Fibroblast of skin of right quadriceps (primary cell): ENCODE data around the gene ANKRD40.
"Not testable (repeated sequence)": the region's sequence is repeated elsewhere in the genome, so short reads cannot be mapped to it uniquely, and the experiment has no call there.

Source experiments
- DNase-seq: peaks from one replicate; pipeline ENCODE4 v3.0.0-alpha.2; 2013

Gene ANKRD40

GRCh38 chr17:50685334-50685665 lies 22.4 kb downstream of the ANKRD40 start:
- no peak for DNase-seq

DNA sequence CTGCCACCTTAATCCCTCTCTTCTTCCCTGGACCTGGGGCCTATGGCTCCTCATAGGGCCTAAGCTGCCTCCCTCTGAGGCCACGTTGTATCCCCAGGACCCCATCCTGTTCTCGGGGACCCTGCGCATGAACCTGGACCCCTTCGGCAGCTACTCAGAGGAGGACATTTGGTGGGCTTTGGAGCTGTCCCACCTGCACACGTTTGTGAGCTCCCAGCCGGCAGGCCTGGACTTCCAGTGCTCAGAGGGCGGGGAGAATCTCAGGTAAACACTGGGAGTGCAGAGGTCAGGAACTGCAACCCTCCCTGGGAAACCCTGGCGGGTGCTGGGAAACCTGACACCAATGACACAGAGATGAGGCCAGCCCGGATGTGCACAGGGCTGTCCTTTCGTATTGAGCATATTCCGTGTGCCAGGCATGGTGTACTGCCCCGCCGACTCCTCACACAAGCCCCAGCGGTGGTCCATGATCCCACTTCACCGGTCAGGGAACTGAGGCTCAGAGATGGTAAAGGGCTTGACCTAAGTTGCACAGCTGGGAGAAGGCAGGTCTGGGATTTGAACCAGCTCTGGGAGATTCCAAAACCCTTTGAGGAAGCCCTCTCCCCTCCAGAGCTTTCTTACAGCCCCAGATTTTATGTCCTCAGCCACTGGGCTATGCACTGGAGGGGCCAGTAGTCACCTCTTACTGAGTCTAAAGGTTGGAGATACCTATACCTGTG lies 22.9 kb downstream of the ANKRD40 start:
- DNase-seq: no peak

DNA sequence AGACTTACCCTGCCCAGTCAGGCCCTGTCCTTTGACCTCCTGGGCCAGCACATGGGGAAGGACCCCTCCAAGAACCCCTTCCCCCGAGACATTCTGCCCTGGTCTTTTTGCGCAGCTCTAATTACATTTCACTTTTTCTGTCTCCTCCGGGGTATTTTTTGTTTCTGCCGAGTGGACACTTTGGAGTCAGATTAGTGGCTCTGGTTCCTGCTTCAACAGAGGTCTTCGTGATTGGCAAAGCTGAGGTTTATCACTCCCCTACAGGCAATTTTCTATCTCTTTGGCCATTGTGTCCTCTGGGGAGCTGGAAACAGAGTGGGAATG lies 23.5 kb downstream of the ANKRD40 start:
- no peak for DNase-seq

DNA sequence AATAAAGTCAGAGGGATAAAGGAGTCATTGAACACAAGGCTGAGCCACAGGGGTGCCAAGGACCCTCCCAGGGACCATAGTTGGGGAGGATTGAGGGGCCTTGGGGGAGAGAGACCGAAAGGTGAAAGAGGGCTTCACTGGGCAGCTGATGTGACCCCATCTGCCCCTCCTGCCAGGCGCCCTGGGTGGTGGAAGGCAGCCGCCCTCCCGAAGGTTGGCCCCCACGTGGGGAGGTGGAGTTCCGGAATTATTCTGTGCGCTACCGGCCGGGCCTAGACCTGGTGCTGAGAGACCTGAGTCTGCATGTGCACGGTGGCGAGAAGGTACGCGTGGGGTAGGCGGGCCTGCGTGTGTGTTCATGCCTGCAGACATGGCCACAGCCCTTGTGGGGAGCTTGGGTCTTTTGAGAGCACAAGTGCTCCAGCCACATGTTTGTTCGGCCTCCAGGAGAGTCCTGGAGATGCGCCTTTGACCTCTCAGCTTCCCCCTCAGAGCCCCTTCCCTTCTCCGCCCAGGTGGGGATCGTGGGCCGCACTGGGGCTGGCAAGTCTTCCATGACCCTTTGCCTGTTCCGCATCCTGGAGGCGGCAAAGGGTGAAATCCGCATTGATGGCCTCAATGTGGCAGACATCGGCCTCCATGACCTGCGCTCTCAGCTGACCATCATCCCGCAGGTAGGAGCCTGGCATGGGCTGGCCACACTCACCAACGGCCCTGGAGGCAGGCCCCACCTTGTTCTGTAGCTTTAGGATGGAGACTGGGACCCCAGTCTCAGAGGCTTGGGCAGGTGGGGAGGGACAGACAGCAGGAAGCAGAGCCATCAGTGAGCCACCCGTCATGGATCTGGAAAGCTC lies 24.1 kb downstream of the ANKRD40 start:
- DNase-seq: no peak

- DNase-seq: no peak
Observed at GRCh38 chr17:50682938-50683337, 24.8 kb downstream of the ANKRD40 start.

GRCh38 chr17:50682441-50682840 lies 25.3 kb downstream of the ANKRD40 start:
- no peak for DNase-seq

DNA sequence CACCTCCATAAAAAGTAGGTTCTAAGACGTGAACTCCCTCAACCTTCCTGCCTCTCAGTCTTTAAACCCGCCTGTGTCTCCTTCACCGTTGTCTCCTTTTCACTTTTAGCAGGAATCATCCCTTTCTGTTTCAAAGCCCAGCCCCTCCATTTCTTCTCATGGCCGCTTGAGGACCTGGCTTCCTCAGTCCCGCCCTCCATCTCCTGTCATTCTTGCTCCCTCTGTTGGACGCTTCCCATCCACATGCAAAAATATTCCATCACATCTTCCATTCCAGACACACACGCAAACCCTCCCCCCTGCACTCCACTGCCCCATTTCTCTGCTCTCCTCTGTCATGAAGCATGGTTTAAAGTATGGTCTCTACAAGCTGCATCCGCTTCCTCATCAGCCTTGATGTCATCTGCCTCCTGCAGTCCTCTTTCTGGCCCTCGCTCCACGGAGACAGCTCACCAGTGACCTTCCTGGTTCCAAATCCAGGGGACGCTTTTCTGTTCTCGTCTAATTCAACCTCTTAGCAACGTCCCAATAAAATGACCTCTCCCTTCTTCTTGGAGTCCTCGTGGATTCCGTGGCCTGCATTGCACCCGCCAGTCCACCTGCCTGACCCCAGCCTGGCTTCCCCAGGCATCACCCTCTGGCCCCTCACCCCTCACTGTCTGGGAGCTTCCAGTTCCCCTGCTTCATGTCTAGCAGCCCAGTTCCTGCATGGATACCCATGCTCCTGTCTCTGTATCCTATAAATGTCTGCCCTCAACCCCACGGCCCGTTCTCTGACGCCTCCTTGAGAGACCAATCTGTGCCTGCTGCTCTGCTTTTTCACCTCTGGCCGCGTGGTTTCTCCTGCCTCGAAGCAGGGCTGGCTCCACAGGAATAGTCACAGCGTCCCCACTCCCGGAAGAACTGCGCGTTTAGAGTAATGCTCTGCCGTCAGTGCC lies 26.2 kb downstream of the ANKRD40 start:
- peak; percentile 85 for DNase-seq

DNA sequence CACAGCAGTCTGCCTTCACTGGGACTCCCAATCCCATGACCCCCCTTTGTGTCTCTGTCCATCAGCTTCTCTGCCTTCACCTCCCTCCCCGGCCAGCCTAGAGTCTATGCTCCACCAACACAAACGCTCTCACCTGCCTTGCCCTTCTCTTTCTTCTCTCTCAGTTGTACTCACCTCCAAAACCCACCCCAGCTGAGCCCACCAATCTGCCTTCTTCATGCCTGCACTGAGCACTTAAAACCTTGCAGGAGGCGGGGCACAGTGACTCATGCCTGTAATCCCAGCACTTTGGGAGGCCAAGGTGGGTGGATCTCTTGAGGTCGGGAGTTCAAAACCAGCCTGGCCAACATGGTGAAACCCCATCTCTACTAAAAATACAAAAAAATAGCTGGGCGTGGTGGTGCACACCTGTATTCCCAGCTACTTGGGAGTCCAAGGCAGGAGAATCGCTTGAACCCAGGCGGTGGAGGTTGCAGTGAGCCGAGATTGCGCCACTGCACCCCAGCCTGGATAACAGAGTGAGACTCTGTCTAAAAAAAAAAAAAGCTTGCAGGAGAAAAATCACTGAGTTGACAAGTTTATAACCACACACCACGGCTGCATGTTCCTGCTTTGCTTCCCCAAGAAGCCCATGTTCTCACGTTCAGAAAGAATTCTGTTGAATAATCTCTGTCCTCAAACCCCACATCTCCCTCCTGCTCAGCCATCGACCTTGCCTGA lies 27.0 kb downstream of the ANKRD40 start:
- not testable (repeated sequence) for DNase-seq

DNA sequence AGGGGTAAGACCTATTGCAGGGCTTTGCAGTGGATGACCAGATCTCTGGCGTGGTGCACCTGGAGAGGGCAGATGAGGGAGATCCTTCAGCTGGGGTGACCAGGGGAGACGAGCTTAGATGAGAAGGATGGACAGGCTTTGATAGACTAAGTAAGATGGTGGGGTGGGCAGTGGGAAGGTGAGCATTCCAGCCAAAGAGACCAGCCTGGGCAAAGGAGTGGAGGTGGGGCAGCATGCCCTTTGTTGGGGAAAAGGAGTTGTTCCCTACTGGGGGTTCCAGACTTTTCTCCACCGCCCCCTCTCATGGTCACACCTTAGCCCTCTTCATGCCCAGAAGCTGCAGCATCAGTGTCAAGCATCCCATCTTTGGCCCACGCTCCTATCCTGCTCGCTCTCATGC lies 27.6 kb downstream of the ANKRD40 start:
- no peak for DNase-seq

- DNase-seq: no peak
Observed at GRCh38 chr17:50679008-50679544, 28.6 kb downstream of the ANKRD40 start.

DNA sequence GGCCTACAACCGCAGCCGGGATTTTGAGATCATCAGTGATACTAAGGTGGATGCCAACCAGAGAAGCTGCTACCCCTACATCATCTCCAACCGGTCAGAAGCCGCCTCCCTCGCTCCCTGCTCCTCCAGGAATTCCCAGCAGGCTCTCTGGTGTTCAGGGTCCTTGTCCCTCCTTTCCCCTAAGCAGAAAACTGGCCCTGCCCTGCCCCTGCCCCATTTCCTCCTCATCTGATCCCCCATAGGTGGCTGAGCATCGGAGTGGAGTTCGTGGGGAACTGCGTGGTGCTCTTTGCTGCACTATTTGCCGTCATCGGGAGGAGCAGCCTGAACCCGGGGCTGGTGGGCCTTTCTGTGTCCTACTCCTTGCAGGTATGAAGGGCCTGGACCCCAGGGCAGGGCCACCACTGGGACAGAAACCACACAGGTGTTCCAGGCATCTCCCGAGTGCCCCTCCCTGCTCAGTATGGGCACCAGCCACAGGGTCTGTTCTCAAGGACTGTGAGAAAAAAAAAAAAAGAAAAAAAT lies 29.8 kb downstream of the ANKRD40 start:
- DNase-seq: no peak

DNA sequence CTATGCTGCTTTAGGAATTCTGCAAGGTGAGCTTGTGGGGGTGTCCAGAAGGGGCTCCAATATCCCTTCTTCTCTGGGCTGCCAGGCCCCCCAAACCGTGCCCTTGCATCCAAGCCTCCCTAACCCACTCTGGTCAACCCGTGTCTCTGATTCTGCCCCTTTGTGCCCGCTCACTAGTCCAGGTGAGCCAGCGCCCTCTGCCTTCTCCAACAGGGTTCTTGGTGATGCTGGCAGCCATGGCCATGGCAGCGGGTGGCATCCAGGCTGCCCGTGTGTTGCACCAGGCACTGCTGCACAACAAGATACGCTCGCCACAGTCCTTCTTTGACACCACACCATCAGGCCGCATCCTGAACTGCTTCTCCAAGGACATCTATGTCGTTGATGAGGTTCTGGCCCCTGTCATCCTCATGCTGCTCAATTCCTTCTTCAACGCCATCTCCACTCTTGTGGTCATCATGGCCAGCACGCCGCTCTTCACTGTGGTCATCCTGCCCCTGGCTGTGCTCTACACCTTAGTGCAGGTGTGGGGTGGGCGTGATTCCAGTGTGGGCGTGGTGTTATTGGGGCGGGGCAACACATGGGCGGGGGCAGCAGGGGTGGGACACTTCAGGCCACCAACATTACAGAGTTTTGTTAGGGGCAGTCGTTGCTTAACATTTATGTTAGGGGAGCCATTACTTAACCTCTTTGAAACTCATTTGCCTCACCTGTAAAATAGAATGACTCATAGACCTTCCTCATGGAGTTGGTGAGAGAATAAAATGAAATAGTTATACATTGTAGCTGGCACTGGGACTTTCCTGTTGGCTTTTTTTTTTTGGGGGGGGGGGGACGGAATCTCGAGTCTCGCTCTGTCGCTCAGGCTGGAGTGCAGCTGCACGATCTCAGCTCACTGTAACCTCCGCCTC lies 31.4 kb downstream of the ANKRD40 start:
- no peak for DNase-seq

- no peak for DNase-seq
Observed at GRCh38 chr17:50675627-50676026, 32.1 kb downstream of the ANKRD40 start.

GRCh38 chr17:50675190-50675589 lies 32.5 kb downstream of the ANKRD40 start:
- no peak for DNase-seq

GRCh38 chr17:50672831-50673551 lies 34.7 kb downstream of the ANKRD40 start:
- DNase-seq: no peak

GRCh38 chr17:50672071-50672470 lies 35.6 kb downstream of the ANKRD40 start:
- no peak for DNase-seq

GRCh38 chr17:50668838-50669581 lies 38.7 kb downstream of the ANKRD40 start:
- no peak for DNase-seq

DNA sequence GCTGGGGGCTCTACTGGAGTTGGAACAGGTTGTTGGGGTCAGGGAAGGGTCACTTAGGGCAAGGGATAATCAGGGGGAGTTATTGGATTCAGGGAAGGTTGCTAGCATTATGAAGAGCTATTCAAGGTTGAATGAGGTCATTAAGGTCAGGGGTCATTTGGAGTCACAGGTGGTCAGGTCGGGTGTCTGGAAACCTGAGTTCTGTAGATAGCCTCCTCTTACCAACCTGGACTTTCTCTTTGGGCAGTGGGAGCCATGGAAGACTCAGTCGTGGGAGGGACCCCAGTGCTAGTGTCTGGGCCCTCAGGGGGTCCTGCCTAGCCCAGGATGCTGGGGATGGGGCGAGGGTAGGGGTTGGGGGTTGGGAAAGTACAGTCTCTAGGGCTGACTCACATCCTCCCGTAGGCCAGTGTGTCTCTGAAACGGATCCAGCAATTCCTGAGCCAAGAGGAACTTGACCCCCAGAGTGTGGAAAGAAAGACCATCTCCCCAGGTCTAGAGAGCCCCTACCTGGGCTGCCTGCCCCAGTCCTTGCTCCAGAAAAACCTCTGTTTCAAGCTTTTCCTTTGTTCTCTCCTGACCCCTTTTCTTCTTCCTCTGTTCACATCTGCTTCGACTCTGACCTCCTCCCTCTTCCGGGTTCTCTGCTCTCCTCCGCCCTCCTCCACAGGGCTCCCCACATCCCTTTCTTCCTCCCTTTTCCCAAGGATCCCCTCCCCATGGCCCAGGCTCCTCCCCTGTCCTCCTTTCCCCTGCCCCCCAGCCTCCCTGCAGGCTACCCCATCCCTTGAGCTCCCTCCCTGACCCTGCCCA lies 39.5 kb downstream of the ANKRD40 start:
- DNase-seq: peak; percentile 70
